NCI-H1105 treated with DMSO at 0.1 percent for 48 hours (cell line): ENCODE measurements around the gene PCLAF.
"Not testable (repeated sequence)": the region's sequence is repeated elsewhere in the genome, so short reads cannot be mapped to it uniquely, and the experiment has no call there.

Experiments used
- DNase-seq: peaks from one replicate; lab custom pipeline; 2025; lab: John Stamatoyannopoulos, UW

Gene PCLAF, protein sequence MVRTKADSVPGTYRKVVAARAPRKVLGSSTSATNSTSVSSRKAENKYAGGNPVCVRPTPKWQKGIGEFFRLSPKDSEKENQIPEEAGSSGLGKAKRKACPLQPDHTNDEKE

DNA sequence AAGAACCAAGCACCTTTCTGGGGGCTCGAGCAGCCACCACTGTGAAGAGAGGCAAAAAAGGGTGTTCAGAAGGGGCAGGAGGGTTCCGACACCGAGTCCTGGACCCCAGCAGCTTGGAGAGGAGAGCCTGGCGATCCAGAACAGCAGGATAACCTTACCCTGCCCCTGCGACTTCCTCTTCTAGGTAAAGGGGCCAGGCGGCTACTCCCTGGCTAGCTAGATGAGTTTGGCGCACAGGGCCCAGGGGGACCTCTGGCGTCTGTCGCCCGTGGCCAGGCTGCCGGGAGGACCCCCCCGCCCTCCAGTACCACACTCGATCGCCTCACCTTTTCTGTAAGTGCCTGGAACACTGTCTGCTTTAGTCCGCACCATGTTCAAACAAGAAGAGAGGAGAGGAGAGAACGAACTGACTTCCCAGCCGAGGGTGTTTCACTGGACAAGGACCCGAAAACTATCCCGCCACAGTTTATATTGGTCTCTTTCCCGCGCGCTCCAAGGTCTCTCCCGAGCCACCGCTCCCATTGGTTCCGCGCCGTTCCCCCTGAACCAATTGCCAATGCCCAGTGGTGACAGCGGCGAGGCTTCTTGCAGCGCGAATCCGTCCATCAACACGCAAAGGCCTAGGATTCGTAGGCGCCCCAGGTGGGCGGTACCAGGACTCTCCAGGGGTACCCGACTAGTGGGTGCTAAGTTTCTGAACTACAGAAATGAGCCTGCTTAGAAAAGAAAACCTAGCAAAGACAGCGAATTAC, at the start of gene PCLAF:
Gene PCLAF, minus strand, starts transcription at position 442 of the 752 bp plus-strand sequence. Its CDS starts 70 bp downstream, at position 372.
- peak; percentile 99 for DNase-seq

DNA sequence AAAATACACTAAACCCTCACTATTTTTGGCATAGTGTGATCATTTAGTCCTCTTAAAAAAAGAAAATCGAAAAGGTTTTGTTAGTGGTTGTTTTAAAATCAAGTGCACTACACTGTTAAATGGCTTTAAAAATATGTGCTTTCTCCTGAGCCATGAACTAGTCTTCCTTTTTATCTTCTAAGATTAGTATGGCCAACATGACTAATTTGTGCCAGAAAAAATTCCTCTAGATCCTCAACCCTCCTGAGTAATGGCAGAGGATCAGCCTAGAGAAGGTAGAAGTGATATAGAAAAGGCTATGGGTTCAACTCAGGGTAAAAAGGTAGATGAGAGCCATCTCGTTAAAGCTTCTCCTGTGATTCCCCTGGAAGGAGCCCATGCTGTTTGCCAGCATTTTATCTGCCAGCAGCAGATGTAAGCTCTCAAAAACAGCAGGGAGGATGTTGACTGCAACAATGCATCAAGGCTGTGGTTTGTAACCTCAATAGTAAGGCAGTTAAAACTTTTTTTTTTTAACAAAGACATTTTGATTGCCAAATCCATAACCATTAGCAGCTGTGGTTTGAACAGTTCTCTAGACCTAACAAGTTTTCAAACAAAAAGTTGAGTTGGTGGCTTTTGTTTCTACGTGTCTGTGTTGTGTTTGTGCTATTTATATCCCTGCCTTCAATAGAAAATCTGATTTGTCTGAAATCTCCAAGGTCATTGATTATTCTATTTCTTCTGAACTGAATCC, 48.9 kb upstream of the PCLAF start:
- peak; percentile 48 for DNase-seq

DNA sequence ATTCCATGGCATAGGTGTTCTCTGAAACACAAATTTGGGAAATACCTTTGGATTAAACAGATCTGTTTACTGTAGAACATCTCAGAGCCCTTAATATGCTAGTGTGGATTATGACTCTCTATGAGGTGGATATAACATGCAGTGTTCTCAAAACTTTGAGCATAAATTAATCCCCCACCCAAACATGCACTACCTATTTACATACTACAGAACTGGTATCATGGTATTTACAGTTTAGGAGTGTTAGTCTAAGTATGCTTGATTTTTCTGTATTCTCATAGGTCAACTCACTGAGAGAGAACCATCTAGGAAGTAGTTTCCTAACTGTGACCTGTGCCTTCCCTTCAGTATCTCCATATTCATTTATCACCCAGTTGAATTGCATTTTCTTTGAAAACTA, 48.2 kb upstream of the PCLAF start:
- no peak for DNase-seq

DNA sequence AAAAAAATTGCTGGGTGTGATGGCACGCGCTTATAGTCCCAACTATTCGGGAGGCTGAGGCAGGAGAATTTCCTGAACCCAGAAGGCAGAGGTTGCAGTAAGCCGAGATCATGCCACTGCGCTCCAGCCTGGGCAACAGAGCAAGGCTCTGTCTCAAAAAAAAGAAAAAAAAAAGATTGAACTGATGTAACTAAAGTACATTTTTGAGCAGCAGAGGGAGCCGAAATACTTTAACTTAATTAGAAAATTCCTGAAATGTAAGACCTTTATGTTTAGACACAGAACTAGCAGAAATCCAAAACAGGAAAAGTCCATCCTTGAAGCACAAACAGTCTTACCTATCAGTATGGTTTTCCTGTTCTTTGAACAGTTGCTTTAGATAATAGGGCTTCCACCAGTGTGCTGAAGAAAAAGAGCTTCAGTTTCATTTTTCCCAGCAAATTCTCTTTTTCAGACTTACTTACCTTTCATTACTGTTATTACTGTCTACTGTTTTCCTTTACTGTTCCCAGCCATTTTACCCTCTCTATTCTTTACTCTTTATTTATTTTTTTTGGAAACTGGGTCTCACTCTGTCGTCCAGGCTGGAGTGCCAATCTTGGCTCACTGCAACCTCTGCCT, 45.7 kb upstream of the PCLAF start:
- peak; percentile 80 for DNase-seq

DNA sequence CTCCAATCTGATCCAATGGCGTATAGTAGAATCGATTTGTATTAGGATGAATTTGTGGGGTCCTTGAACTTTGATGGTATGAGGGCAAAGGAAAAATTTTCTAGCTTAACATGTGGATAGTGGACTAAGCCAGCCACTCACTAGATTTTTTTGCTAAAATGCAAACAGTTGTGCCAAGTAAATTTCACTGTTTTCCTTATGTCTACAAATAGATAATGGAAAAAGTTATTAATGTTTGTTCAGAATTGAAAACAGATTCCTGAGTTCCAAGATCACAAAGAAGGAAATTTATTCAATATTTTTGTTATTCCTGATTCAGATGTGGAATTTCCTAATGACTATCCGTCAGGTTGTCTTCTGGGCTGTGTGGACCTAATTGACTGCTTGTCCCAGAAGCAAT, 44.0 kb upstream of the PCLAF start:
- DNase-seq: no peak

DNA sequence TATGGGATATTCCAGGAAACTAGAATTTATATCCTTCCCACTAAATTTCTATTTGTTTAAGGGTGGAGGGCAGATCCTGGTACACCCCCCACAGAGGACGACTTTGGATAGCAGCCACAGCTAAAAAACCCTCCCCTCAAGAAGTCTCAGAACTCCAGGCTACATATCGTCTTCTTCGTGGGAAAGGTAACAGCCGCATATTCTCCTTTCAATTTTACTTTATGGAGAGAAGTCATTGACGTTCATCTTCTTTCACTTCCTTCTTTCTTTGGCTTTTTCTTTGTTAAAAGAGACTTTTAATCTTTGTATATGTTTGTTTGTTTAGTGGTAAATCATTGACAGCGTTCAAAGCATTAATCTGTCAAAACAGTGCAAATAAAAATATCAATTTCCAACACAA, 42.7 kb upstream of the PCLAF start:
- DNase-seq: no peak

DNA sequence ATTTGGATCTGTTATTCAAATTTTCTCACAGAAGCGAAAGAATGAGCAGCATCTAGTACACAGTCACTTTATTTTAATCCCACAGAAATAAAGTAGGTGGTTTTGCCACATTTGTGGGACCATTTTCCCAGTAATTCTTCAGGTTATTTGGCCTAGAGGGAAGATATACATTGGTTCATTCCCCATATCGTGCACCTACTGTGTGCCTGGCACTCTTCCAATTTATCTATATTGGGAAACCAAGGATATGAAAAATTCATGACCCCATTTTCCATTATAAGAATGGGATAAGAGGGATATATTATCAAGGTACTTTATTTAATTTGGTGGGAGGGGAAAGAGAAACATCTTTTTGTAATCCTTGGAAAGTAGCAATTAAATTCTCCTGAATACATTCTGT, 41.5 kb upstream of the PCLAF start:
- DNase-seq: no peak

DNA sequence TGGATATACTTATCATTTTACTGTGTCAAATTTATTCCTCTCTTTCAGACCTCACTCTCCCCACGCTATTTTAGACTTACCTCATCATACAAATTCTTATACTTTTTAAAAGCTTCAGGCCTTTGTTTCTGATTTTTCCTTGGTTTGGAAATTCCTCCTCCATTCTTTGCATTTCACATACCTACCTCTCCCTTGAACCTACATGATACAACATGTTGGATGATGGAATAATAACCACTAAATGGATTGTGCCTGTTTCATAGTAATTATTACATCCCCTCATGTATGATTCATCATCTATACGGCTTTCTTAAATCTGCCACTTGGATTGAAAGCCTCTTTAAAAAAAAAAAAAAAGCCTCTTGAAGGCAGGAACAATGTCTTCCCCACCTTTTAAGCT, 31.0 kb upstream of the PCLAF start:
- no peak for DNase-seq

DNA sequence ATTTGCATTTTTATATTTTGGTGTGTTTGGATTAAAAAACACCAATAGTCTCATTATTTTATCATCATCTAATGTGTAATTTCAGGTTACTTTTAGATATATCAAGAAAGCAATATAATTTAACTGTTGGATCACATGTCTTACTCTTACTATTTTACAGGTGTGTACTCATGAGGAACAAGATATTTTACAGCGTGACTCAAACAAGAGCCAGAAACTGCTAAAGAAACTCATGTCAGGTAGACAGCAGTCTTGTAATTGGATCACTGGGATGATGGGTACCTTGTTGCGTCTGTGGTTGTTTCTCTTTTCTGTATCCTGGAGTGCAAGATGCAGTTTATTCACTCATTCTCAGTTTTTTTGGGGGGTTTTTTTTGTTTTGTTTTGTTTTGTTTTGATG, 19.3 kb upstream of the PCLAF start:
- no peak for DNase-seq

DNA sequence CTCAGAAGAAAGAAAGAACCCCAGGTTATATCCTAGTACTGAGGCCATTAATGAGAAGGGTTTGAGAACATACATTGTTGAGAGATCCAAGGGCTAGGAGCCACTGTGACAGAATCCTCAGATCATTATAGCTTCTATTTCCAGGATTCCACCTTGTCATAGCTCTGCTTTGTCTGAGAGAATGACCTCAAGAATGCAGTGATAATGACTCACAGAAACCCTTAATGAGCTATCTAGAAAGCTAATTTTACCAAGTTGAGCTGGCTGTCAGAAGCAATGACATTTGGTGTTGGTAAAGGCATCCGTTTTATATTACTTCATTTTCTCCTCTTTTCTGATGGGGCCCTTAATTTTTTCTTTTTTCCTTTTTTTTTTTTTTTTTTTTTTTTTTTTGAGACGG, 17.3 kb upstream of the PCLAF start:
- DNase-seq: no peak

DNA sequence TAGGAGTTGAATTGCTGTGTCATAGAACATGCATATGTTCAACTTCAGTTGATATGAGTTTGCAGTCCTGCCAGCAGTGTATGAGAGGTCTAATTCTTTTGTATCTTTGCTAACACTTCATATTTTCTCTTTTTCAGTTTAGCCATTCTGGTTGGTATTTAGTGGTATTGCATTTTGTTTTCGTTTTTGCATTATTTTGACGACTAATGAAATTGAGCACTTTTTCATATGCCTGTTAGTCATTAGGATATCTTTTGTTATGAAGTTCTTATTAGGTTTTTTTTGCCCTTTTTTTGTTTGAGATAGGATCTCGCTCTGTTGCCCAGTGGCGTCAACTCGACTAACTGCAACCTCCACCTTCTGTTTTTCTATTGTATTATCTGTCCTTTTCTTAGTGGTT, 15.5 kb upstream of the PCLAF start:
- no peak for DNase-seq

DNA sequence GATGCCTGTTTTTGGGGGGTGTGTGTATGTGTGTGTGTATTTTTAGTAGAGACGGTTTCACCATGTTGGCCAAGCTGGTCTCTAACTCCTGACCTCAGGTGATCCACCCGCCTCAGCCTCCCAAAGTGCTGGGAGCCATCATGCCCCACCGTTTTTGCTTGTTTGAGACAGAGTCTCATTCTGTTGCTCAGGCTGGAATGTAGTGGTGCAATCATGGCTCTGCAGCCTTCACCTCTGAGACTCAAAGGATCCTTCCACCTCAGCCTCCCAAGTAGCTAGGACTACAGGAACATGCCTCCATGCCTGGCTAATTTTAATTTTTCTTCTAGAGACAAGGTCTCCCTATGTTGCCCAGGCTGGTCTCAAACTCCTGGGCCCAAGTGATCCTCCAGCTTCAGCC, 11.2 kb upstream of the PCLAF start:
- DNase-seq: not testable (repeated sequence)

DNA sequence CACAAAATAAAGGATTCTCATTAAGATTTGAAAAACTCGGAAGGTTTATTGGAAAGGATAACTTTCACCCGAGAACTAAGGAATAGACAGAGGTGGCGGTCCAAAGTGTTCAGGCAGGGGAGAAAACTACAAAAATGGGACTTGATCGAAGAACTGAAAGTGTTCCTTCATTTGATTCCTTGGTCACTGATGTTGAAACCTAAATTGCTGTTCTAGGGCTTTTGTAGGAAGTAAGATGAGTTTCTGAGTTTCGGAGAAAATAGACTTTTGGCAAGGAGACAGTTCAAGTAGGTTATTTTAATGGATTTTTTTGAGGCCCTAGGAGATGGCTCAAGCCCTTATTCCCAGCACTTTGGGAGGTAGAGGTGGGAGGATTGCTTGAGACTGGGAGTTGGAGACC, 7.8 kb upstream of the PCLAF start:
- no peak for DNase-seq

DNA sequence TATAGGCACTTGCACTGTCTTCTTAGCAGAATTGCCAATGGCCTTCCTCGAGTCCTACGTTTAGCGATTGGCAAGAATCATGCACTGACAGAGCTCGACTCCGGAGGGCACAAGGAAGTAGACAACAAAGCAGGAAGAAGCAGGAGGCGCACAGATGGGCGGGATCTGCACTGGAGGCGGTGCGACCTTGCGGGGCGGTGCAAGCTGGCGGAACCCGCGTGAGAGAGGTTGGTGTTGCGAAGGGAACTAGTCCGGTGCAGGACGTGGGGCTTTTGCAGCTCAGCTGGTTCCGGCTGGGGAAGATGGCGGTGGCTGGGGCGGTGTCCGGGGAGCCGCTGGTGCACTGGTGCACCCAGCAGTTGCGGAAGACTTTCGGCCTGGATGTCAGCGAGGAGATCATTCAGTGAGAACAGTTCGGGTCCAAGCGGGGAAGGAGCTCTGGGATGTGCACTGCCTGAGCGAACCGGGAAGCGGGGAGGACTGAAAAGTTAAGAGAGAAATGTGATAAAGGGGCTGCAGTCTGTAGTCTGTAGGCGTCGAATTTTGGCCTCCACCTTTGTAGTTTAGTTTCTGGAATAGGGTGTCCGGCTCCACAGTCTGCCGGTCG, 6.4 kb upstream of the PCLAF start, which contains the start of gene TRIP4:
Gene TRIP4, plus strand, starts transcription at position 275 of the 607 bp plus-strand sequence. Its CDS starts 28 bp downstream, at position 303.
- DNase-seq: no peak

DNA sequence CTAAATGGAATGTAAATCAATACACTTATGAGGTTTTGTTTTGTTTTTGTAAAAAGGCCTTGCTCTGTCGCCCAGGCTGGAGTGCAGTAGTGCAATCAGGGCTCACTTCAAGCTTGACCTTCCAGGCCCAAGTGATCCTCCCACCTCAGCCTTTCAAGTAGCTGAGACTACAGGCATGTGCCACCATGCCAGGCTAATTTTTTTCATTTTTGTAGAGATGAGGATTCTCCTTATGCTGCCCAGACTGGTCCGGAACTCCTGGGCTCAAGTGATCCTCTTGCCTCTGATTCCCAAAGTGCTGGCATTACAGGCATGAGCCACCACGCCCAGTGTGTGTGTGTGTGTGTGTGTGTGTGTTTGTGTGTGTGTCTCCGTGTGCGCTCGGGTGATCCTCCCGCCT, 5.0 kb upstream of the PCLAF start:
- DNase-seq: no peak

DNA sequence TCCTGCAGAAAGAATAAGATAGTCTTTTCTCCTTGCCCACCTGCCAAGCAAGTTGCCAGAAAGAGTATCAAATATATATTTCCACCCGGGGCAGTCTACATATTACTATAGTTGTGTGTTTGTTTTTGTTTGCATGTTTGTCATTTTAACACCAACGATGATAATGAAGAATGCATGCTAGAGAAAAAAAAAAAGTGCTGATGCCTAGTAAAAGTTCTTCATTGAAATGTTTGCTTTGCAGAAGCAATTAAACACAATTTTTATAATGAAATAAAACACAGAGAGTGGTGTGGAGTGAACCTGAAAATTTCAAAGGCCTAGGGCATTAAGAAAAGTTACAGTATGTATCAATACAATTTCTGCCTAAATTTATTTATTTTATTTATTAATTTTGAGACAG, 2.5 kb upstream of the PCLAF start:
- DNase-seq: no peak

DNA sequence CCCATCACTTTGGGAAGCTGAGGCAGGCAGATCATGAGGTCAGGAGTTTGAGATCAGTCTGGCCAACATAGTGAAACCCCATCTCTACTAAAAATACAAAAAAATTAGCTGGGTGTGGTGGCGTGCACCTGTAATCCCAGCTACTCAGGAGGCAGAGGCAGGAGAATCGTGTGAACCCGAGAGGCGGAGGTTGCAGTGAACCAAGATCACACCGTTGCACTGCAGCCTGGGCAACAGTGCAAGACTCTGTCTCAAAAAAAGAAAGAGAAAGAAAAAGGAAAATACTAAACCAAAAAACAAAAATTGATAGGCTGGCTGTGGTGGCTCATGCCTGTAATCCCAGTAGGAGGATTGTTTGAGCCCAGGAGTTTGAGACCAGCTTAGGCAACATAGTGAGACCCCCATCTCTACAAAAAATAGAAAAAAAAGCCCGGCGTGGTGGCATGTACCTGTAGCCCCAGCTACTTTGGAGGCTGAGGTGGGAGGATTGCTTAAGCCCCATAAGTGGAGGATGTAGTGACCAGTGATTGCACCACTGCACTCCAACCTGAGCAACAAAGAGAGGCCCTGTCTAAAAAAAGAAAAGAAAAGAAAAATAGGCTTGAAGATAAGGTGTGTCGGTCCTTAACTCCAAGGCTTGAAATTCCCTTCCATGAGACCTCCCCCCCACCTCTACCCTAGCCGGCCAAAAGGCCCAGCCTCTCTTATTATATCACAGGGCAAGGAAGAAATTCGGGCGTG, 941 bp downstream of the PCLAF start:
- DNase-seq: not testable (repeated sequence)

DNA sequence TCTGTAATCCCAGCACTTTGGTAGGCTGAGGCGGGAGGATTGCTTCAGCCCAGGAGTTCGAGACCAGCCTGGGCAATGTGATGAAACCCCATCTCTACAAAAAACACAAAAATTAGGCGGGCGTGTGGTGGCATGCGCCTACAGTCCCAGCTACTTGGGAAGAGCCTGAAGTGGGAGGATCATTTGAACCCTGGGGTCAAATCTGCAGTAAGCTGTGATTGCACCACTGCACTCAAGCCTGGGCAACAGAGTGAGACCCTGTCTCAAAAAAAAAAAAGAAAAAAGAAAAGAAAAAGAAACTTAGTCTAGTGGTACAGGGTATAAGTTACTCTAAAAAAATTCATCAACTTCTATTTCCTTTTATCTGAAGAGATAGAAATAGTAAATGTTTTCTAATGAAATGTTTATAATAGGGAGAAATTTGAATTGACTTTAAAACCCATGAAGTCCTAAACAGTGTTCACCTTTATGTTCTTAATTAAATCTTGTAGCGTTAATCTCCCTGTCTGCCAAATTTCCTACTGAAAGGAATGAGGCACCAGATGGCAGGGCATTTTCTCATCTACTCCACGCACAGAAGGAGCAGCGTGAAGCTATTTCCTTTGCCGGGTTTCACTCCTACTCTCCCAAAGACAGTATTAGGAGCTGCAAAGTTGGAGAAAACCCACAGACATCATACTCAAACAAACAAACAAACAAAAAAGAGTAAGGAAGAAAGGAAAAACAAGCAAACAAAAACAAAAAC, 1.9 kb downstream of the PCLAF start:
- no peak for DNase-seq

DNA sequence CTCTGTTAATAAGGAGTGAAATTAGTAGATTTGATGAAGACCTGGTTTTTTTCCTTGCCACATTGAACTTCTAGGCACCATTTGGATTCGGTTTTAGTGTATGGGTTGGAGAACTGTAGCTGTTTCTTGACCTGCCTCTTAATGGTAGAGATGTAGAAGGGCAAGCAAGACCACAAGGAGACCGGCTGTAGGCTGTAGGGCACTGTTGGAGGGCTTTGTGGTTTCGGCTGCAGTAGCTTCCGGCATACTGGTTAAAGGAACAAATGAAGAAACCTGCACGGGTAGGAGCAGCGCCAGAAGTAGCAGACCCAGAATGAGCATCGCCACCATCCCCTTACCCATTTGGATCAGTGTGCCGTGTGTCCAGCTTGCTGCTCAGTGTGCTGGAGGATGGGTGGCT, 7.9 kb downstream of the PCLAF start:
- no peak for DNase-seq

DNA sequence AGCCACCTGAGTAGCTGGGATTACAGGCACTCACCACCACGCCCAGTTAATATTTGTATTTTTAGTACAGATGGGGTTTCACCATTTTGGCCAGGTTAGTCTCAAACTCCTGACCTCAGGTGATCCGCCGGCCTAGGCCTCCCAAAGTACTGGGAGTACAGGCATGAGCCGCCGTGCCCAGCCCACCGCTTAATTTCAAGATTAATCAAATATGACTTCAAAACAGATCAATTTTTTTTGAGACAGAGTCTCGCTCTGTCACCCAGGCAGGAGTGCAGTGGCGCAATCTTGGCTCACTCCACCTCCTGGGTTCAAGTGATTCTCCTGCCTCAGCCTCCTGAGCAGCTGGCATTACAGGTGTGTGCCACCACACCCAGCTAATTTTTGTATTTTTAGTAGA, 9.9 kb downstream of the PCLAF start:
- DNase-seq: not testable (repeated sequence)

DNA sequence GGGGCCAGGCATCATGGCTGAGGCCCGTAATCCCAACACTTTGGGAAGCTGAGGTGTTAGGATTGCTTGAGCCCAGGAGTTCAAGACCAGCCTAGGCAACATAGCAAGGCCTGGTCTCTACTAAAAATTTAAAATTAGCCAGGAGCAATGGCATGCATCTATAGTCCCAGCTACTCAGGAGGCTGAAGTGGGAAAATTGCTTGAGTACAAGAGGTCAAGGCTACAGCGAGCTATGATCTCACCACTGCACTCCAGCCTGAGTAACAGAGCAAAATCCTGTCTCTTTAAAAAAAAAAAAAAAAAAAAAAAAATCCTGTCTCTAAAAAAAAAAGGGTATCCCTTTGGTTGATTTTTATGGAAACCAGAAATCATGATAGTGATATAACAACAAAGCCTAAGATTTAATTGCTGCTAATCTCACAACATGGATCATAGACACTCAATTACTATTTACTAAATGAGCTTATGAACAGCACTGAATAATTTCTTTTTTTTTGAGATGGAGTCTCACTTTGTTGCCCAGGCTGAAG, 12.1 kb downstream of the PCLAF start:
- DNase-seq: no peak
